Hematopoietic multipotent progenitor cell treated with erythropoietin and hydrocortisone succinate and interleukin-3 and kit ligand, for 8 days (in vitro differentiated cells): ENCODE results near the gene PPM1L.

Experiments used
- DNase-seq: peaks from one replicate; pipeline ENCODE4 v3.0.0-alpha.2; 2015

The PPM1L gene

DNA sequence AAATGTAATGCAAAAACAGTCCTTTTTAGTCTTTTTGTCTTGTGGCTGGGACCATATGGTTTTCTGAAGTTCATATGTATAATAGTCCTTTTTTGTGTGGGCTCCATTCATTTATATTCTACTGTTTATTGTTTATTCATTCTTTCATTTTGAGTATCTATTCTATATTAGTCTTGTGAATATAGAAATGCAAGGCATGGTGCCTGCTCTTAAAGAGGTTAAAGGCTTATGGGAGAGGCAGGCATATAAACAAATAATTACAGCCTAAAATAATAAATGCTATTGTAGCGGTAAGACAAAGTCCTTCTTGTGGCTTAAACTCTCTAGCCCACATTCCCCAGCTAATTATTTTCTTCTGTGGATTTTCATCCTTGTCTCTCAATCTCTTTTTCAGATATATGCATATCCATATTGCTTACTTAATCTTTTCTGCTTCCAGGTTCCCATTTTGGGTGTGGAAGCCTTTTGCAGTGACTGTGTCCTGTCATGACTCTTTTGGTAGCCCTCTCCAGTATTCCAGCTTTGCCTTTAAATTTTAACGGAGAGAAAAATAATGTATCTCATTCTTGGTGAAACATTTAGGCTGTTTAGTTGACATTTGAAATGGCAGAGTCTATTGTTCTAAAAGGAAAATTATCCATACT is 101.6 kb downstream of the PPM1L start:
- DNase-seq: no peak

DNA sequence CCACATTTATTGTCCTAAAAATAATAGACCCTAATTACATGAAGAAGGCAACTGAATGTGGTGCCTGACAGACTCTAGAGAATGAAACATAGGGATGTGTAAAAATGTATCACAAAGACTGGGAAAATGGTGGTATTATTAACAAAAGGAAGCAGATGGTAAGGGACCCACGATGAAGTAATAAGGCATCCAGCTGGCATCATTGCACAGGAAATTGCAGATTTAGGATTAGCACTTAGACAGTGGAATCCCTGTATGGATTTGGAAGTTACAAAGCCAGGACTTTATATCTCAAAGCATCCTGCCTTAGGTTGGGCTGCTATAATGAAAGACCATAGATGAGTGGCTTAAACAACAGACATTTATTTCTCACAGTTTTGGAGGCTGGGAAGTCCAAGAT is 104.3 kb downstream of the PPM1L start:
- DNase-seq: no peak

- no peak for DNase-seq
Measured at GRCh38 chr3:160869825-160870224, 113.8 kb downstream of the PPM1L start.

GRCh38 chr3:160870327-160870726 is 114.3 kb downstream of the PPM1L start:
- no peak for DNase-seq

DNA sequence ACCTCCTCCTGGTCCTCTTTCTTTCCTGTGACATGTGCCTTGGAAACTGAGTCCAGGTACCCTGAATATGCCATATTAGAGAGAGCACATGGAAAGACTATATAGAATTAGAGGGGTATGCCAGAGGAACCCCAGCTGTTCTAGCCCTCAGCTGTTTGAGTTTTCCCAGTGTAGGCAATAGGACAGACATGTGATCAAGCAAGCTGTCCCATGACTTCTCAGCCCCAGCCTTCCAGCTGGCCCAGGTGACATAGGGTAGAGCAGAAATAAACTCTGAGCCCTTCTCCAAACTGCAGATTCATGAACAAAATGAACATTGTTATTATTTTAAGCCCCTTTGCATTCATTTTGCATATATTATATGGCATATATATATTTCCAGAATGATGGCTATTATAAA is 118.7 kb downstream of the PPM1L start:
- no peak for DNase-seq

DNA sequence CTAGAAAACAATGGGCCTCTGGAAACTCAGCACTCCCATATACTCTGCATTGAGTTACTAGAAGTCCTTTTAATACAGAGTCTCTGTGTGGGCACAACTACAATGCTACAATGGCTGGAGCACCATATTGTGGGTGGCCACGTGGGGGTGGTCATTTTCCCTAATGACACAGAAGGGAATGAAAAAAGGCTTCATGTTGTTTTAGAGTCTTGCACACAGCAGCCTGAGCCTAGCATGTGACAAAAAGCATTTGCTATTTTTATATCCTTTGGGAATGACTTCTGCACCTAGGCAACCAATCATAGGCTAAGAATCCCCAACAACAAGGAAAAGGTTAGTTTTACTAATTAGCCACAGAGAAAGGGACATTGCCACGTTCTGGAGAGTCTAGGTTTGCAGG is 120.6 kb downstream of the PPM1L start:
- DNase-seq: no peak

GRCh38 chr3:160879859-160880258 is 123.8 kb downstream of the PPM1L start:
- no peak for DNase-seq

DNA sequence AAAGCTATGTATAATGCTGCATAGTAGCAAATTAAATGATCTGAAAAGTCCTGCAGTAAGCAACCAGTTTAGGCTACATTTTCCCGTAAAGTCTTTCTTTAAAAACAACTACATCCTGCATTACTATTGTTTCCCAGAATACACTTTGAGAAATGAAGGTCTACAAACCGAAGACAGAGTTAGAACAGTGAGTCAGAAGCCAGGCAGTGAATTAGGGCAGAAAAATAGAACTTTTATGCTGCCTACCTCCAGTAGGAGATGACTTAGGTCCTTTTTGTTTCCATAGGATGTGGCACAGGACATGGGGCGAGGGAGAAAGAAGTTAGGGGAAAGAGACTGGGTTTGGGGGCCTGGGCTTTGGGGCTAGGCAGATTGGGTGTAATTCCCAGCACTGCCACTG is 127.3 kb downstream of the PPM1L start:
- no peak for DNase-seq

DNA sequence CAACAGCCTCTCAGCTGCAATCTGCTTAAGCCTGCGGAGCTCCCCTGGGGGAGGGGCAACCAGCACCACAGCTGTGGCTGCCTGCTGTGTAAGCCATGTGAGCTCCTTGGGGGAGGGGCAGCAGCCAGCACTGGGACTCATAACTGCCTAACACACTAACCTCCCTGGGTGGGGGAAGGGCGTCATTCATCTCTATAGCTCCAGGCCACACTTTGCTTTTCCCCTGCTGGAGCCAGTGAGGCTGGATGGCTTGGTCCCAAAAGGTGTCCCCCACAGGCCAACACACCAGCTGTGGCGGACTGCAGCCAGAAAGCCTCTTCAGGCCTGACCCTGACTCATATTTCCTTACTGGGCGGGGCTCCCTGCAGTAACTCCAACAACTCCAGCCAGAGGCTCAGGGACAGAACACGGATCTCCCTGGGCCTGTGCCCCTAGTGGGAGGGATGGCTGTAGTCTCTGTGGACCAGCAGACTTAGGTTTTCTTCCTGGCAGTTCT is 129.8 kb downstream of the PPM1L start:
- no peak for DNase-seq

DNA sequence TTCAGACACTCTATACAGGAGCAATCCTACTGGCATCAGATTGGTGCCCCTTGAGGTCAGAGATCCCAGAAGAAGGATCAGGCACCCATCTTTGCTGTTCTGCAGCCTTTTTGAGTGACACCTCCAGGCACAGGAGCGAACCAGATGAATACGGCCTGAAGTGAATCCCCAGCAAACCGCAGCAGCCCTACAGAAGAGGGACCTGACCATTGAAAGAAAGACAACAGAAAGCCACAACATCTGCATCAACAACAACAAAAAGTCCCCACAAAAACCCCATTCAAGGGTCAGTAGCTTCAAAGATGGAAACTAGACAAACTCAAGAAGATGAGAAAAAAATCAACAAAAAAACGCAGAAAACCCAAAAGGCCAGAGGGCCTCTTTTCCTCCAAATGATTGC is 130.4 kb downstream of the PPM1L start:
- DNase-seq: no peak

DNA sequence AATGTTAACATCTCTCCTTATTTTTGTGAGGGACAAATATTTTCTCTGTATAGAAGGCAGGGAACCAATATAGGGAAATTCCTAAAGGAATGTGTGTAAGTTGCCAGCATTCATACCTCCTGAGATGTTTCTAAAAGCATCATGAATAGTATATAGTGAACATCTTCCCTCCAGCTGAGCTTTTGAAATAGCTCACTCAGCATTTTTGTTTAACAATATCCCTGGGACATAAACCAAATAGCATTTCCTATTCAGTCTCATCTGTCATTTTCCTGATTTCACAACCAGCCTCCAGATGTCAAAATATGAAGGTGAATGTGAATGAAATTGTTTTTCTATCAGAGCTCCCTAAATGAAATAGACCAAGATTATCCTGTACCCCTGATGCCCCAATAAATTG is 137.2 kb downstream of the PPM1L start:
- no peak for DNase-seq

DNA sequence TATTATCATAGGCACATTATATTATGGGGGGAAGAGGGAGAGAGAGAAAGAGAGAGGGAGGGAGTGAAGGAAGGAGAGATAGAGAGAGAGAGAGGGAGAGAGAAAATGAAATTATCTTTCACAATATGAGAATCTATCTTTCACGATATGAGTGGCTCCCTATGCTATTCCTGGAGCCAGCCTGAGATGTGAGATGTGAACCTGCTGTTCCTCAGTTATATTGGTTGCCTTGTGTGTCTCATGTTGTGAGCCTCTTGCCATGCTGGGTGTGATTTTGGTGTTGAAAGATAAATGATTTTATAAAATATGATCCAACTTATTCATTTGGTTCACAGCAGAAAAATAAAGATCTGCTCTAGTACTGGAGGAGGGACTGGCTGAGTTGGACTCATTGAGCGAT is 148.7 kb downstream of the PPM1L start:
- DNase-seq: no peak

GRCh38 chr3:160906646-160907045 is 150.6 kb downstream of the PPM1L start:
- DNase-seq: no peak

DNA sequence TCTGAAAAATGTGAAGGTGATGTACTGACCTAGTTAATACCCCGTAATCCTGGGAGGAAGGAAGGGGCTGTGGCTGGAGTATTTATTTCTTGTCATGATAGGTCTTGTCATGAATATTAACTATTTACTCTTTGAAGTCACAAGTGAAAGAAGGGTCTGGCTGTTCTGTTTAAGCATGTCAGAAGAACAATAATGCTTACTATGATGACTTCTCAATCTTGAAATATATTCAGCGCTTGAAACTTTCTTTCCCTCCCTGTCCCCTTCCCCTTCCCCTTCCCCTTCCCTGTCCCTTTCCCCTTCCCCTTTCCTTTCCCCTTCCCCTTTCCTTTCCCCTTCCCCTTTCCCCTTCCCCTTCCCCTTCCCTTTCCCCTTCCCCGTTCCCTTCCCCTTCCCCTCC is 153.9 kb downstream of the PPM1L start:
- no peak for DNase-seq

DNA sequence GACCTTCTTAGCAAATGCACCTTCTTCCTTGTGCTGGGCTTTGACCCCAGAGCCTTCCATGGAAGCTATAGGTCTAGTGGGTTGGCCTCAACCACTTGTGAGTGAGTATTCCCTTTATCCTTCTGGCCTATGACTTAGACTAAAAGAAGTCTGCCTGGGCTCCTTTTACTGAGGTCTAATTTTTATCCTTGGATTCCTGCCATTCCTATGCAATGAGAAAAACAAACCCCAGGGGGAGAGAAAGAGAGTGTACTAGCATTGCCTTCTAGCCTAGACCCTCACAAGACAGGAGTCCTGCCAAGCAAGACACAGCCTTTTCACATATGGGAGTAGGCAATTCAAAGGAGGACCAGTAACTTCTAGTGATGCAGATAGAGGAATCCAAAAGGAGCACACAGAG is 155.4 kb downstream of the PPM1L start:
- DNase-seq: no peak

DNA sequence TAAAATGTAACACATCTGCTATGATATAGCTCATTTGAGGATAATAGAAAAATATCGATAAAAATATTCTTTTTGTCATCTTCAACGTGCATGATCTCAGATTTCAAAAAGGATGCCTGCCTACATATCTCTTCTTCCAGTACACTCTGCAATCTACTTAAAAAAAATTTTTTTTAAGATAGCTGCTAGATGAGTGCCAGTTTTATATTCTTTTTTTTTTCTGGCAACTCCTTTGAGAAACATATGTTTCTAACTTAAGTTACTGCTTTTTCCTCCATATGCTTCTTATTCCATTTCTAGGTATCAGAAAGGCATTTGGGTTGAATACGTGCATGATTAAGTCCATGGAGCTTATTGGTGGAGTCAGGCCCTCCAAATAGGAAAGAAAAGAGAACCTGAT is 160.4 kb downstream of the PPM1L start:
- DNase-seq: no peak

- no peak for DNase-seq
Measured at GRCh38 chr3:160919942-160920341, 163.9 kb downstream of the PPM1L start.

DNA sequence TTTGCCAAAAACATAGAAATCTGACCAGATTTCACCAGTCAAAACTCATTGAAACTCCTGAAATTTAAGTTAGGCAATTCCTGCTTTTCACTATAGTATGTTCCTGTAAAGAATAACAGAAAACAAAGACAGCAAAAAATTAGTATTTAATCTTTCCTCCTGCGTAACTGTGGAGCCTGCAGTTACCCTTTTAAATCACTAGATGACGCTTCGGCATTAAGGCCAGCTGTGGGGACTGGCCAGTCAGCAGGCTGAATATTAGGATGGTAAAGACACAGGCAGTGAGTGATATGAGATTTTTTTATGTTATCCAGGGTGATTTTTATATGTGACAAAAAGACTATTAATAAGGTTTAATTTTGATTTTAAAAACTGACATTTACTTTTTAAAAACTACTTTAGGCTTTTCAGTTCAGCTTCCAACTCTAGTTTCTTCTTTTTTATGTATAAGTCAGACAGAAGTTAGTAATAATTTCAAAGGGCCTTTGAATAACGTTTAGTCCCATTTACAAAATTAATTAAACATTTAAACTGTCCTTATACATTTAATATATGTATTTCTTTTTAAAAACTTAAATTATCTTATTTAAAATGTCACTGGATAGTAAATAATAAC is 165.1 kb downstream of the PPM1L start:
- DNase-seq: peak; percentile 47

- DNase-seq: no peak
Measured at GRCh38 chr3:160924776-160925175, 168.7 kb downstream of the PPM1L start.

DNA sequence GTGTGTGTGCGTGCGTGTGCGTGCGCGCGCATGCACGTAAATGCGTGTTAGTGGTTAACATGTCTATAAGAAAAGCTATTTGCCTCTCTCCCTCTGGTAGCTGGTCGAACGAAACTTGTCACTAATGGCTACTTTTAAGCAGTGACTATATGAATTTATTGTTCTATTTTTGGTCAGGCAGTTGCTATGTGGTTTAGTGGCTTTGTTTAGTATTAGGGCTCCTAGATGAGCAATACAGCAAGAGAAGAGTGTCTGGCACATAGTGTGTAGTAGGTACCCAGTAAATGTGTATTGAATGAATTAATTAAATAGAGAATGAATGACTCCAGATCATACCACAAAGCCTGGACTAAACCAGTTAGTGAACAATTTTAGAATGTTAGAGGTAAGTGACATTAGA is 171.6 kb downstream of the PPM1L start:
- no peak for DNase-seq

- DNase-seq: no peak
Measured at GRCh38 chr3:160928183-160928726, 172.2 kb downstream of the PPM1L start.

- no peak for DNase-seq
Measured at GRCh38 chr3:160929595-160929994, 173.6 kb downstream of the PPM1L start.

GRCh38 chr3:160931474-160931873 is 175.4 kb downstream of the PPM1L start:
- no peak for DNase-seq

DNA sequence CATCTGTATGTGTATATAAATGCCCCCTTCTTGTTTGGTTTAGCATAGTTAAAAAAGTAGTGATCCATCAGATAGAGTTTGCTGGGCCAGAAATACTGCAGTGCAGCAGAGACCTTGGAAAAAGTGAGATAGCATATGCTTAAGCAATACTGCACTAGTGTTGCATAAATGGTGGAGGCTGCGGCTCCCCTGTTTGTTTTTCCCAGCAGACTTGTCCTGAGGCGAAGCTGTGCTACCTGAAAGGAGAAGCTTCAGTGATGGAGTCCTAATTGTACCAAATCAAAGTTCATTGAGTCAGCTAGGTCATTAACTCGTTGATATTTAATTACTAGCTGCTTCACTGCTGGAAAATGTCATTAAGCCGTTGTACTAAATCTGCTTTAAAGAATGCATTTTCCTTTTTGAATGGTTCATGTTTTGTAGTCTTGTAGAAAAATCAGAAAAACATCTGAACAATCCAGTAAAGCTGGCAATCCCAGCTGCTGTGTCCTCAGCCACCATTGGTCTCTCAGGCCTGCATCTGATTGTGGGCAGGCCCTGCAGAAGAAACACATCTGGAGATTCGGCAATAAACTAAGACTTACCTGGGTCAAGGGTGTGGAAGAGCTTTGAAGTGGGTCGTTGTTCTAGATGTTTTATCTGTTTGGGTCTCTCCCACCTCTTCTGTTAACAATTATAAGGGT is 179.5 kb downstream of the PPM1L start:
- DNase-seq: no peak
